Activated CD8-positive, alpha-beta memory T cell treated with anti-CD3 and anti-CD28 coated beads, Interleukin-2, amount 50 U/mL, for 1 hour (primary cell): Measurements from ENCODE around the gene SMPD3.

ENCODE experiments used
- DNase-seq: peaks from one replicate; pipeline ENCODE4 v3.0.0-alpha.2; 2020; ENCODE audit errors: extremely low read depth

Gene SMPD3

GRCh38 chr16:68472581-68472980 lies 24.3 kb upstream of the SMPD3 start:
- no peak for DNase-seq

GRCh38 chr16:68470461-68471150 lies 22.3 kb upstream of the SMPD3 start:
- DNase-seq: no peak

GRCh38 chr16:68469796-68470460 lies 21.6 kb upstream of the SMPD3 start:
- DNase-seq: no peak

- no peak for DNase-seq
Measured at GRCh38 chr16:68468842-68469241, 20.5 kb upstream of the SMPD3 start.

GRCh38 chr16:68466174-68466573 lies 17.9 kb upstream of the SMPD3 start:
- DNase-seq: no peak

GRCh38 chr16:68463904-68464303 lies 15.6 kb upstream of the SMPD3 start:
- no peak for DNase-seq

GRCh38 chr16:68460067-68460466 lies 11.8 kb upstream of the SMPD3 start:
- no peak for DNase-seq

GRCh38 chr16:68459457-68459856 lies 11.1 kb upstream of the SMPD3 start:
- no peak for DNase-seq

- DNase-seq: no peak
Measured at GRCh38 chr16:68458551-68458950, 10.2 kb upstream of the SMPD3 start.

GRCh38 chr16:68458101-68458500 lies 9.8 kb upstream of the SMPD3 start:
- no peak for DNase-seq

- DNase-seq: no peak
Measured at GRCh38 chr16:68455631-68456030, 7.3 kb upstream of the SMPD3 start.

- no peak for DNase-seq
Measured at GRCh38 chr16:68454920-68455435, 6.7 kb upstream of the SMPD3 start.

- DNase-seq: no peak
Measured at GRCh38 chr16:68453816-68454215, 5.5 kb upstream of the SMPD3 start.

- DNase-seq: no peak
Measured at GRCh38 chr16:68452176-68452575, 3.9 kb upstream of the SMPD3 start.

- DNase-seq: no peak
Measured at GRCh38 chr16:68451676-68452075, 3.4 kb upstream of the SMPD3 start.

- DNase-seq: no peak
Measured at GRCh38 chr16:68450741-68451255, 2.5 kb upstream of the SMPD3 start.

GRCh38 chr16:68447653-68448359 lies 502 bp downstream of the SMPD3 start:
- no peak for DNase-seq

GRCh38 chr16:68446681-68447652 lies 1.3 kb downstream of the SMPD3 start:
- no peak for DNase-seq

GRCh38 chr16:68445458-68445857 lies 2.9 kb downstream of the SMPD3 start:
- DNase-seq: no peak

GRCh38 chr16:68444056-68444657 lies 4.2 kb downstream of the SMPD3 start:
- DNase-seq: no peak

GRCh38 chr16:68436581-68436980 lies 11.7 kb downstream of the SMPD3 start:
- no peak for DNase-seq
